ENCODE measurements around the gene FAM120B. TPM values are rescaled to one million over a fixed set of nuclear protein-coding genes. Genes with fewer than 3 reads are reported as not detected.

FAM120B gene
- total RNA-seq, 1 experiment from 2014 or later: 16.7 TPM

DNA sequence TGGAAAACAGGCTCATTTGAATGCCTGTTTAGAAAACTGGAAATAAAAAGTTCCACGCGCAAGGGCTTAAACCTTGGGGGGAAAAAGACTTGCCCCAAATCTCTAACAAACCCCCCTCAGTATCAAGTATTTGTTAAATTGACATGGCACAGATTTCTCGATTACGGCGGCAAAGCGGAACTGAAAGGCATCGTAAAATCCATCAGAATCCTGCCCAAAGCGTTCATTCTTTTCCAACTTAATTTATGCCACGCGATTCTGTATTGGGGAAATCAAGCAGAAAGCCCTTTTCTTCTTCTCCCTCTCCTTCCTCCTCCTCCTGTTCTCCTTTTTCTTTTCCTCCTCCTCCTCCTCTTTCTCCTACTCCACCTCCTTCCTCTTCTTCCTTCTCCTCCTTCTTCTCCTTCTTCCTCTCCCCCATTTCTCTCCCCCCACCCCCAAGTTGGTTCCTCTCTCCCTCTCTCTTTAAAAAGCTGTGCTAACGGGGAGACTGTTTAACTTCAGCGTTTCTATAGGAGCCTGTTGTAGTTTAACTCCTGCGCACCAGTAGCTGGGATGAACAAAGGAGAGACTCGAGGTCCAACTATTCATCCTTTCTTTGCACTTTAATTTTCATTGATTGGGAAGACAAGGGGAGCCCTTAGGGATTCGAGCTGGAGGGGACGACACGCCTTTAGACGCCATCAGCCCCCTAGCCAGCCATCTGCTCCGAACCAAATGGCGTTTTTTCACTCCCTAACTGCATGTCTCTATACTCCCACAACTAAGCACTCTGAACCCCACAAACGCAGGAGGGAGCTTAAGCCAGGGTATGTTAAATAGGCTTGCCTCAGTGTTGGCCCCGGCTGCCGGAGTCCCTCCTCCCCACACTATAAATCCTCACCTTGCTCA, 13.0 kb upstream of the FAM120B start:
- Histone ChIP-seq H3K79me2 (ENCODE audit: insufficient read depth, low read length) (no peaks in the 10 kb centered on the region), H3K79me1 (ENCODE audit: insufficient read depth, low read depth, low read length, poor library complexity, severe bottlenecking) (no peaks in the 10 kb centered on the region), H3K9ac (ENCODE audit: extremely low read depth, insufficient read length, low read length) (no peak overlapping the region), H3K23ac (ENCODE audit: insufficient read length, low read depth, low read length) (no peak overlapping the region), H2BK120ac (ENCODE audit: low read depth, low read length, poor library complexity, severe bottlenecking) (no peak overlapping the region), H2AFZ (ENCODE audit: low read length) (no peak overlapping the region), H3K4ac (ENCODE audit: low read depth, low read length) (no peak overlapping the region), H3K27ac (ENCODE audit: insufficient read length, low read depth, low read length) (no peak overlapping the region), H3K14ac (ENCODE audit: insufficient read depth, low read length) (no peak overlapping the region), H3K4me2 (ENCODE audit: insufficient read depth, insufficient read length, low read length) (peak overlapping the region; percentile 40), H4K20me1 (ENCODE audit: control insufficient read depth, insufficient read depth, insufficient read length) (no peaks in the 10 kb centered on the region), H2BK15ac (ENCODE audit: low read depth, low read length) (no peak overlapping the region), H3K9me3 (ENCODE audit: control insufficient read depth, low read depth, low read length) (no peaks in the 10 kb centered on the region), H3K18ac (ENCODE audit: insufficient read length, low read depth, low read length) (no peak overlapping the region), H2BK12ac (ENCODE audit: insufficient read length, low read depth, low read length) (no peak overlapping the region), H2BK5ac (ENCODE audit: insufficient read length, low read length) (no peak overlapping the region), H3K56ac (ENCODE audit: insufficient read length, low read depth, low read length) (no peak overlapping the region), H4K8ac (replicated peaks; ENCODE audit: insufficient read length, low read depth, low read length) (no peak overlapping the region), H3K23me2 (ENCODE audit: insufficient read length, low read depth, low read length, poor library complexity, severe bottlenecking) (peaks cover 25% of the 10 kb centered on the region), H3K27me3 (ENCODE audit: insufficient read depth, low read length) (peaks cover 50% of the 10 kb centered on the region), H2AK5ac (ENCODE audit: insufficient read length, low read length) (no peak overlapping the region), H4K5ac (ENCODE audit: insufficient read length, low read depth, low read length) (no peak overlapping the region), H3T11ph (ENCODE audit: low read length) (no peak overlapping the region), H3K4me1 (ENCODE audit: insufficient read depth, low read length) (peaks cover 6% of the 10 kb centered on the region; the same call in 1 of the 2 replicates), H2BK20ac (ENCODE audit: low read depth, low read length, poor library complexity, severe bottlenecking) (no peak overlapping the region), H4K91ac (ENCODE audit: insufficient read length, low read depth, low read length) (no peak overlapping the region)
- TF ChIP-seq, protein P1, sequence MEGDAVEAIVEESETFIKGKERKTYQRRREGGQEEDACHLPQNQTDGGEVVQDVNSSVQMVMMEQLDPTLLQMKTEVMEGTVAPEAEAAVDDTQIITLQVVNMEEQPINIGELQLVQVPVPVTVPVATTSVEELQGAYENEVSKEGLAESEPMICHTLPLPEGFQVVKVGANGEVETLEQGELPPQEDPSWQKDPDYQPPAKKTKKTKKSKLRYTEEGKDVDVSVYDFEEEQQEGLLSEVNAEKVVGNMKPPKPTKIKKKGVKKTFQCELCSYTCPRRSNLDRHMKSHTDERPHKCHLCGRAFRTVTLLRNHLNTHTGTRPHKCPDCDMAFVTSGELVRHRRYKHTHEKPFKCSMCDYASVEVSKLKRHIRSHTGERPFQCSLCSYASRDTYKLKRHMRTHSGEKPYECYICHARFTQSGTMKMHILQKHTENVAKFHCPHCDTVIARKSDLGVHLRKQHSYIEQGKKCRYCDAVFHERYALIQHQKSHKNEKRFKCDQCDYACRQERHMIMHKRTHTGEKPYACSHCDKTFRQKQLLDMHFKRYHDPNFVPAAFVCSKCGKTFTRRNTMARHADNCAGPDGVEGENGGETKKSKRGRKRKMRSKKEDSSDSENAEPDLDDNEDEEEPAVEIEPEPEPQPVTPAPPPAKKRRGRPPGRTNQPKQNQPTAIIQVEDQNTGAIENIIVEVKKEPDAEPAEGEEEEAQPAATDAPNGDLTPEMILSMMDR (conservative IDR thresholded peaks at IDR 0.05): no peak
- Mint-ChIP-seq H3K4me1 (peaks cover 51 to 57% of the 10 kb centered on the region in 2 experiments), H3K9me3 (peaks cover 2 to 4% of the 10 kb centered on the region in 2 experiments; a peak in 3 of 5 replicates), H3K27ac (0 out of 7 replicates have a peak overlapping the region, but pooled peaks of 1 of the 3 experiments have one; percentile 40), H3K4me3 (peak overlapping the region; percentile 8 to 92; a peak in 4 of 5 replicates), H3K36me3 (ENCODE audit: insufficient read depth in 1 of 3, low read depth in 3 of 3) (peaks cover 4 to 7% (median 6%) of the 10 kb centered on the region in 3 experiments; a peak in 5 of 7 replicates), H3K27me3 (ENCODE audit: low read depth) (peaks cover 73% of the 10 kb centered on the region)
- DNase-seq: no peak
- WGBS (ENCODE audit: extremely low coverage, insufficient read length, low lambda C conversion rate): no CpG with 5 or more reads among the region's 23 CpGs

All from H9 (cell line).